ENCODE data around the gene ATAT1.

ATAT1 gene

DNA sequence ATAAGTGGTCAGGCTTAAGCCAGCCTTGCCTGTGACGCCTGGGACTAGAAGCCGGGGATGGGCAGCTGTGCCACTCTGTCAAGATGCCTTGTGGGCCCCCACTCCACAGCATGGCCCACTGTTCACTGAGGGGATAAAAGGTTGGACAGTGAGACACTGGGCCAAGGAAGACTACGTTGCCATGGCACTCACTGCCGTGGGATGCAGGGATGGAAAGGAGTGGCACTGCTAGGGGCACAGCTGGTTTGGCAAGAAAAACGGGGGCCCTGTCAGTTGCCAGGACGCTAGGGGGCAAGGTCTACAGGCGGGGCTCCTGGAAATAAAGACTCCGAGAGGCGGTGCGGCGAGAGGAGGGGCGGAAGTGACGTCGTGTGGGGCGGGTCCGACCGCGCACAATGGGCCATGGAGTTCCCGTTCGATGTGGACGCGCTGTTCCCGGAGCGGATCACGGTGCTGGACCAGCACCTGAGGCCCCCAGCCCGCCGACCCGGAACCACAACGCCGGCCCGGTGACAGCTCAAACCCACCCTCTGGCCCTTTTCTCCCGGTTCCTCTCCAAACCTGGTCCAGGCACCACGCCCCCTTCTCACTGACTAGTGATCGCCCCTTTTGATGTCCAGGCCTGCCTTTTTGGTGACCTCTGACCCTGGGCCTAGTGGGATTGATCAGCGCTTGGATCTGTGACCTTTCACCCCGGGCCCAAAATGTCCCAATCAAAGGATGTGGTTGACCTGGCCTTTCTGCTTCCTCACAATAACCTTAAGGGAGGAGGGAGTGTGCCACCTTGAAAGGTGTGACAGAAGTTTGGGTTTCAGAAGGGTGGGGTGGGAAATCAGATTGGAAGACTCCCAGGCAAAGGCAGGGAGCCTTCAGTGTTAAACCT, at the start of gene ATAT1:
Gene ATAT1 (plus strand): TSS at position 391 of the 883 bp plus-strand sequence.
- peak within 1 kb of the TSS; percentile 83 for H3K4me3 ChIP-seq (ENCODE audit: low read depth, low read length)

DNA sequence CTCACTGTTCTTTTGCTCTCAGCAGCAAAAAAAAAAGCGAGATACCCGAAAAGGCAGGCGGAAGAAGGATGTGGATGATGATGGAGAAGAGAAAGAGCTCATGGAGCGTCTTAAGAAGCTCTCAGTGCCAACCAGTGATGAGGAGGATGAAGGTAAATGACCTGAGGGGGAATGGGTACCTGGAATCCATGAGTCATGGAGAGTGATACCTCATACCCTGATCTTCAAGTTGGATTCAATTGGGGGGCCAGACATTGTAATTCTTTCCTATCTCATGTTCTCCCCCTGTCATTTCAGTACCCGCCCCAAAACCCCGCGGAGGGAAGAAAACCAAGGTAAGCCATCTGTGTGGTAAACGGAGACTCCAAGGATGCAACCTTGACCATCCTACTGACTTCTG, 48.6 kb upstream of the ATAT1 start:
- H3K4me3 ChIP-seq (ENCODE audit: low read depth, low read length) = no peak overlapping the region
- TF ChIP-seq, protein P1, sequence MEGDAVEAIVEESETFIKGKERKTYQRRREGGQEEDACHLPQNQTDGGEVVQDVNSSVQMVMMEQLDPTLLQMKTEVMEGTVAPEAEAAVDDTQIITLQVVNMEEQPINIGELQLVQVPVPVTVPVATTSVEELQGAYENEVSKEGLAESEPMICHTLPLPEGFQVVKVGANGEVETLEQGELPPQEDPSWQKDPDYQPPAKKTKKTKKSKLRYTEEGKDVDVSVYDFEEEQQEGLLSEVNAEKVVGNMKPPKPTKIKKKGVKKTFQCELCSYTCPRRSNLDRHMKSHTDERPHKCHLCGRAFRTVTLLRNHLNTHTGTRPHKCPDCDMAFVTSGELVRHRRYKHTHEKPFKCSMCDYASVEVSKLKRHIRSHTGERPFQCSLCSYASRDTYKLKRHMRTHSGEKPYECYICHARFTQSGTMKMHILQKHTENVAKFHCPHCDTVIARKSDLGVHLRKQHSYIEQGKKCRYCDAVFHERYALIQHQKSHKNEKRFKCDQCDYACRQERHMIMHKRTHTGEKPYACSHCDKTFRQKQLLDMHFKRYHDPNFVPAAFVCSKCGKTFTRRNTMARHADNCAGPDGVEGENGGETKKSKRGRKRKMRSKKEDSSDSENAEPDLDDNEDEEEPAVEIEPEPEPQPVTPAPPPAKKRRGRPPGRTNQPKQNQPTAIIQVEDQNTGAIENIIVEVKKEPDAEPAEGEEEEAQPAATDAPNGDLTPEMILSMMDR (conservative IDR thresholded peaks at IDR 0.05; ENCODE audit: low read depth, low read length) = no peak
- DNase-seq (ENCODE audit: low read depth) = no peak

More for the DNA sequence above, at the start of gene ATAT1:
- TF ChIP-seq, protein P1 (conservative IDR thresholded peaks at IDR 0.05; ENCODE audit: low read depth, low read length) = peak; percentile 48
- DNase-seq (ENCODE audit: low read depth) = peak; percentile 79

DNA sequence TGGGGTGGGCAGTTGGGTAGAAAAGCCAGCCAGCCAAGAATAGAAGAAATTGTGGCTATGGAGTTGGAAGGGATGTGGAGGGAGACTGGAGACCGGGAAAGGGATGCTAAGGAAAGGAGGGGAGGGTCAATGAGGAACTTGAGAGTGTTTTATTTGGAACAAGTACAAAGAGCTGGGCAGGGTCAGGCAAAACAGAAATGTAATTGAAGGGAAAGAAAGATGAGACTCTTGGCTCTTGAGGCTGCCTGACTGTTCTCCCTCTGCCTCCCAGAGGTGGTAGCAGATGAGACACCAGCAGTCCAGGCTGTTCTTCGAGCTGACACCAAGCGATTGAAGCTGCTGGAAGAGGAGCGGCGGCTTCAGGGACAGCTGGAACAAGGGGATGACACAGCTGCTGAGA, 42.8 kb upstream of the ATAT1 start:
- TF ChIP-seq, protein P1 (conservative IDR thresholded peaks at IDR 0.05; ENCODE audit: low read depth, low read length) = no peak
- no peak overlapping the region for H3K4me3 ChIP-seq (ENCODE audit: low read depth, low read length)
- no peak for DNase-seq (ENCODE audit: low read depth)

DNA sequence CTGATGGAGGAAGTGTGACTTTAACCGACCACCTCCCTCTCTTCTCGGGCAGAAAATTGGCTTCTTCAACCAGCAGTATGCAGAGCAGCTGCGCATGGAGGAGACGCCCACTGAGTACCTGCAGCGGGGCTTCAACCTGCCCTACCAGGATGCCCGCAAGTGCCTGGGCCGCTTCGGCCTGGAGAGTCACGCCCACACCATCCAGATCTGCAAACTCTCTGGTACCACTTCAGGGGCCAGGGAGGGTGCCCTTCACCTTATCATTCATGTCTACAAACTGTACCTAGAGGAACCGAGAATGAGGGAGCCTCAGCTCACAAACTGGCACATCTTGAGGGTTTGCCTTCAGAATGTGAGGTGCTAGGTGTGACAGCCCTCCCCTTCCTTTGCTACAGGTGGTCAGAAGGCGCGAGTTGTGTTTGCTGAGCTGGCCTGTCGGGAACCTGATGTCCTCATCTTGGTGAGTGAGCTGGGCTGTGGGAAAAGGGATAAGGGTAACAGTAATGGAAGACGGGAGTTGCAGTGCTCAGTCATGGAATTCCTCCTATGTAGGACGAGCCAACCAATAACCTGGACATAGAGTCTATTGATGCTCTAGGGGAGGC, 36.8 kb upstream of the ATAT1 start:
- TF ChIP-seq, protein P1 (conservative IDR thresholded peaks at IDR 0.05; ENCODE audit: low read depth, low read length) = no peak
- DNase-seq (ENCODE audit: low read depth) = no peak

DNA sequence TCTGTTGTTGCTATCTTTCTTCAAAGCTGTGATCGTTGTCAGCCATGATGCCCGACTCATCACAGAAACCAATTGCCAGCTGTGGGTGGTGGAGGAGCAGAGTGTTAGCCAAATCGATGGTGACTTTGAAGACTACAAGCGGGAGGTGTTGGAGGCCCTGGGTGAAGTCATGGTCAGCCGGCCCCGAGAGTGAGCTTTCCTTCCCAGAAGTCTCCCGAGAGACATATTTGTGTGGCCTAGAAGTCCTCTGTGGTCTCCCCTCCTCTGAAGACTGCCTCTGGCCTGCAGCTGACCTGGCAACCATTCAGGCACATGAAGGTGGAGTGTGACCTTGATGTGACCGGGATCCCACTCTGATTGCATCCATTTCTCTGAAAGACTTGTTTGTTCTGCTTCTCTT, 36.2 kb upstream of the ATAT1 start:
- no peak for DNase-seq (ENCODE audit: low read depth)
- no peak overlapping the region for H3K4me3 ChIP-seq (ENCODE audit: low read depth, low read length)
- TF ChIP-seq, protein P1 (conservative IDR thresholded peaks at IDR 0.05; ENCODE audit: low read depth, low read length) = no peak

More for the DNA sequence above, 36.8 kb upstream of the ATAT1 start:
- no peak overlapping the region for H3K4me3 ChIP-seq (ENCODE audit: low read depth, low read length)

DNA sequence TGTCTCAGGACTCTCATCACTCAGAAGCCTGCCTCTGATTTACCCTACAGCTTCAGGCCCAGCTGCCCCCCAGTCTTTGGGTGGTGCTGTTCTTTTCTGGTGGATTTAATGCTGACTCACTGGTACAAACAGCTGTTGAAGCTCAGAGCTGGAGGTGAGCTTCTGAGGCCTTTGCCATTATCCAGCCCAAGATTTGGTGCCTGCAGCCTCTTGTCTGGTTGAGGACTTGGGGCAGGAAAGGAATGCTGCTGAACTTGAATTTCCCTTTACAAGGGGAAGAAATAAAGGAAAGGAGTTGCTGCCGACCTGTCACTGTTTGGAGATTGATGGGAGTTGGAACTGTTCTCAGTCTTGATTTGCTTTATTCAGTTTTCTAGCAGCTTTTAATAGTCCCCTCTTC, 35.7 kb upstream of the ATAT1 start:
- no peak overlapping the region for H3K4me3 ChIP-seq (ENCODE audit: low read depth, low read length)
- peak; percentile 69 for DNase-seq (ENCODE audit: low read depth)
- TF ChIP-seq, protein P1 (conservative IDR thresholded peaks at IDR 0.05; ENCODE audit: low read depth, low read length) = no peak

Measured in choroid plexus epithelial cell (primary cell).